Sigmoid colon (tissue), 7 donors: ENCODE data around the gene CCS. TPM values are rescaled to one million over a fixed set of nuclear protein-coding genes. Genes with fewer than 3 reads are reported as not detected.
"Not testable (repeated sequence)": the region's sequence is repeated elsewhere in the genome, so short reads cannot be mapped to it uniquely, and the experiment has no call there.

Experiments
- DNase-seq: peaks from one replicate; pipeline ENCODE4 v3.0.0-alpha.2; 2019
- H3K27ac ChIP-seq, 4 donors: fragments of 200-600 bp; sonication (generic); one replicate each; pipeline ENCODE4 v1.5.1; 2016 to 2019; ENCODE audit warnings: mild to moderate bottlenecking in 1 of 4
- H3K27me3 ChIP-seq, 3 donors: fragments of 200-600 bp; sonication (generic); one replicate each; pipeline ENCODE4 v1.5.1; 2019; ENCODE audit warnings: mild to moderate bottlenecking in 1 of 3
- H3K36me3 ChIP-seq, 4 donors: fragments of 200-600 bp; sonication (generic); one replicate each; pipeline ENCODE4 v1.5.1; 2016 to 2019
- H3K4me1 ChIP-seq, 4 donors: fragments of 200-600 bp; sonication (generic); one replicate each; pipeline ENCODE4 v1.5.1; 2017 to 2019
- H3K4me3 ChIP-seq, 4 donors: fragments of 200-600 bp; sonication (generic); one replicate each; pipeline ENCODE4 v1.5.1; 2017 to 2019; ENCODE audit warnings: mild to moderate bottlenecking in 2 of 4, moderate library complexity in 1 of 4
- H3K9me3 ChIP-seq, 4 donors: fragments of 200-600 bp in 3 of 4; sonication (generic) in 3 of 4; one replicate each; pipeline versions ENCODE4 v1.5.1 to v1.6.1; 2013 to 2019
- CTCF ChIP-seq, 4 experiments: fragments of 450-650 bp in 3 of 4; fragments of 200-600 bp in 1 of 4; IDR thresholded peaks; one replicate each; pipeline ENCODE4 v1.5.1; 2016 to 2019; ENCODE audit warnings: antibody characterized with exemption in 4 of 4, mild to moderate bottlenecking in 3 of 4, moderate library complexity in 2 of 4
- EP300 ChIP-seq, 4 donors: sonication (generic); formaldehyde crosslinking; IDR thresholded peaks; one replicate each; pipeline ENCODE4 v1.6.1; 2017; ENCODE audit warnings: antibody characterized with exemption in 4 of 4
- POLR2A ChIP-seq, 2 donors: fragments of 450-650 bp; IDR thresholded peaks; one replicate each; pipeline ENCODE4 v1.6.1; 2016; ENCODE audit warnings: antibody characterized with exemption in 2 of 2, mild to moderate bottlenecking in 2 of 2, moderate library complexity in 2 of 2
- POLR2AphosphoS5 ChIP-seq, 4 donors: sonication (generic); formaldehyde crosslinking; IDR thresholded peaks; one replicate each; pipeline ENCODE4 v1.6.1; 2017; ENCODE audit warnings: antibody characterized with exemption in 4 of 4
- WGBS, 2 donors: extraction: QIAGEN DNeasy Blood & Tissue Kit; methylation state at CpG; one replicate each; pipeline ENCODE4 v1.1.7; 2013; 5-methylcytosine and 5-hydroxymethylcytosine counted together
- intact Hi-C: fragments of 100-400 bp; cut with DNase I; formaldehyde crosslinking; loops from one replicate; pipeline ENCODE4 v1.15.1; 2023
- polyA plus RNA-seq, 3 donors: library from polyadenylated mRNA; stranded (reverse); fragments of 200-250 nt; gene quantifications; one replicate each; pipeline ENCODE4 v1.2.3, GENCODE V29; 2013
- total RNA-seq, 4 donors: library from RNA; depleted of rRNA; stranded (reverse); fragments of >200 nt; gene quantifications; one replicate each; pipeline ENCODE4 v1.1.0, GENCODE V29; 2016
- donor health status: healthy with polysubstance abuse.
- donor health status: Bipolar disorder and iron deficiency.
- donor health status: healthy.

Gene CCS
- total RNA-seq = 10 to 100 TPM; 26.0 to 43.1 (median 40.5) TPM
- 10 to 100 TPM; 33.0 to 48.8 (median 44.6) TPM for polyA plus RNA-seq

GRCh38 chr11:66592457-66593302, at the start of gene CCS, which contains the start of gene CCDC87:
TSS of gene CCS (plus strand) at chr11:66593185. CDS start at chr11:66593262, 77 bp downstream.
TSS of gene CCDC87 (minus strand) at chr11:66593063. CDS start at chr11:66593015, 48 bp downstream.
- intact Hi-C loops = loop anchor here (1.0 to 2.0 kb wide), 2 partner anchors 24 to 85 kb away; partner anchors contain the start of genes RBM14 and RBM4B
- no peaks in the 10 kb centered on the region for H3K36me3 ChIP-seq
- no peaks in the 10 kb centered on the region for H3K27me3 ChIP-seq
- peak; percentile 99 for DNase-seq
- peaks cover 0 to 45% (median 40%) of the 10 kb centered on the region in 4 donors for H3K4me1 ChIP-seq
- no peaks in the 10 kb centered on the region for H3K9me3 ChIP-seq
- TF ChIP-seq CTCF (IDR thresholded peaks at IDR 0.05) = peak in 3 of 4 experiments; percentile 65 to 86 (median 85)
- peak; percentile 99 for TF ChIP-seq POLR2AphosphoS5 (IDR thresholded peaks at IDR 0.05)
- peak; percentile 95 for TF ChIP-seq POLR2A (IDR thresholded peaks at IDR 0.05)
- TF ChIP-seq EP300 (IDR thresholded peaks at IDR 0.05) = no peak
- H3K27ac ChIP-seq = peak within 1 kb of the TSS; percentile 85 to 88 (median 88)
- 17 to 18% methylated on average over 68 of the region's 68 CpGs for WGBS, 2 donors
- peak within 1 kb of the TSS; percentile 56 to 78 (median 62) for H3K4me3 ChIP-seq

- Histone ChIP-seq H3K4me3 (no peak overlapping the region), H3K27me3 (no peaks in the 10 kb centered on the region), H3K9me3 (no peaks in the 10 kb centered on the region), H3K36me3 (peaks cover 0 to 34% (median 9%) of the 10 kb centered on the region in 4 donors), H3K4me1 (peaks cover 0 to 36% (median 27%) of the 10 kb centered on the region in 4 donors), H3K27ac (no peak overlapping the region)
- no peak for DNase-seq
- 35 to 87% methylated on average over 26 of the region's 26 CpGs for WGBS, 2 donors
- intact Hi-C loops = no loop called here
- peak in 1 of 4 donors; percentile 9 for TF ChIP-seq POLR2AphosphoS5 (IDR thresholded peaks at IDR 0.05)
- TF ChIP-seq POLR2A (IDR thresholded peaks at IDR 0.05) = no peak
- TF ChIP-seq CTCF (IDR thresholded peaks at IDR 0.05) = peak in 1 of 4 experiments; percentile 27
Observed at GRCh38 chr11:66543263-66544107, 49.5 kb upstream of the CCS start.

- Histone ChIP-seq H3K4me3 (peak overlapping the region in 3 of 4 donors; percentile 68 to 90 (median 76)), H3K4me1 (peaks cover 0 to 36% (median 27%) of the 10 kb centered on the region in 4 donors), H3K36me3 (peaks cover 0 to 22% (median 5%) of the 10 kb centered on the region in 4 donors)
- H3K27ac ChIP-seq, DNase-seq, intact Hi-C loops, H3K9me3 ChIP-seq, H3K27me3 ChIP-seq: not testable (repeated sequence)
- 61 to 72% methylated on average over 14 of the region's 14 CpGs for WGBS, 2 donors
Observed at GRCh38 chr11:66544952-66545351, 48.0 kb upstream of the CCS start.

- intact Hi-C loops = no loop called here
- peak within 1 kb of the TSS; percentile 47 to 90 (median 72) for H3K4me3 ChIP-seq
- WGBS, 2 donors = 0 to 1% methylated on average over 71 of the region's 71 CpGs
- peaks cover 0 to 22% (median 3%) of the 10 kb centered on the region in 4 donors for H3K36me3 ChIP-seq
- no peaks in the 10 kb centered on the region for H3K9me3 ChIP-seq
- peak; percentile 99 for DNase-seq
- peaks cover 0 to 36% (median 27%) of the 10 kb centered on the region in 4 donors for H3K4me1 ChIP-seq
- TF ChIP-seq EP300 (IDR thresholded peaks at IDR 0.05) = no peak
- peak; percentile 47 to 72 (median 70) for TF ChIP-seq POLR2AphosphoS5 (IDR thresholded peaks at IDR 0.05)
- H3K27ac ChIP-seq = peak within 1 kb of the TSS; percentile 81 to 88 (median 86)
- H3K27me3 ChIP-seq = no peaks in the 10 kb centered on the region
Observed at GRCh38 chr11:66545701-66546367, 47.2 kb upstream of the CCS start, which contains the start of gene ZDHHC24. TSS of gene ZDHHC24 (minus strand) at chr11:66546048. CDS start at chr11:66546003, 45 bp downstream.

GRCh38 chr11:66546368-66546965, 46.5 kb upstream of the CCS start, which contains the start of gene ACTN3:
TSS of gene ACTN3 (plus strand) at chr11:66546903. CDS start at chr11:66546938, 35 bp downstream.
- peak within 1 kb of the TSS; percentile 47 to 90 (median 72) for H3K4me3 ChIP-seq

More at GRCh38 chr11:66546368-66546965, 46.5 kb upstream of the CCS start, which contains the start of gene ACTN3:
- Histone ChIP-seq H3K36me3 (peaks cover 0 to 16% (median 0%) of the 10 kb centered on the region in 4 donors), H3K9me3 (no peaks in the 10 kb centered on the region), H3K4me1 (peaks cover 0 to 36% (median 27%) of the 10 kb centered on the region in 4 donors), H3K27me3 (no peaks in the 10 kb centered on the region), H3K27ac (peak within 1 kb of the TSS; percentile 81 to 88 (median 86))
- intact Hi-C loops = no loop called here
- TF ChIP-seq EP300 (IDR thresholded peaks at IDR 0.05) (no peak), CTCF (IDR thresholded peaks at IDR 0.05) (no peak), POLR2AphosphoS5 (IDR thresholded peaks at IDR 0.05) (no peak), POLR2A (IDR thresholded peaks at IDR 0.05) (no peak)
- DNase-seq = peak; percentile 87
- WGBS, 2 donors = 5 to 6% methylated on average over 37 of the region's 37 CpGs
